Measurements from ENCODE around the gene TMEM52. TPM values are rescaled to one million over a fixed set of nuclear protein-coding genes. Genes with fewer than 3 reads are reported as not detected.

The TMEM52 gene
- total RNA-seq = 1.5 TPM
- long read RNA-seq = 0 reads

DNA sequence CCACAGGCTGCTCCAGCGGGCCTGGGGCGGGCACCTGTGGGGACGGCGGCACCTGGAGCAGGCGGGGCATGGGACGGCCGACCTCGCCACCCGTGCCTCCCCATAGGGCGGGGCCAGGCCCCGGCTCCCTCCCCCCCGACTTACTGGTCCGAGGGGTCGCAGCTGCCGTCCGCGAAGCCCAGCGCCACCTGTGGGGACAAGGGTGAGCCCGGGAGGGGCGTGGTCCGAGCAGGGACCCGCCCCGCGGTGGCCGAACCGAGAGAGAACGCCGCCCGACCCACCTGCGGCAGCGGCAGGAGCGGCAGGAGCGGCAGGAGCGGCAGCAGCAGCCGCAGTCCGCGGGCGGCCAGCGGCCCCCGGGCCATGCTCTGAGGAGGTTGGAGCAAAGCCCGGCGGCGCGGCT, at the start of gene TMEM52:
TMEM52 (minus strand) TSS at position 379 of the 403 bp plus-strand sequence; CDS start at position 365, 14 bp downstream.
- no peak for DNase-seq (ENCODE audit: low spot score)

DNA sequence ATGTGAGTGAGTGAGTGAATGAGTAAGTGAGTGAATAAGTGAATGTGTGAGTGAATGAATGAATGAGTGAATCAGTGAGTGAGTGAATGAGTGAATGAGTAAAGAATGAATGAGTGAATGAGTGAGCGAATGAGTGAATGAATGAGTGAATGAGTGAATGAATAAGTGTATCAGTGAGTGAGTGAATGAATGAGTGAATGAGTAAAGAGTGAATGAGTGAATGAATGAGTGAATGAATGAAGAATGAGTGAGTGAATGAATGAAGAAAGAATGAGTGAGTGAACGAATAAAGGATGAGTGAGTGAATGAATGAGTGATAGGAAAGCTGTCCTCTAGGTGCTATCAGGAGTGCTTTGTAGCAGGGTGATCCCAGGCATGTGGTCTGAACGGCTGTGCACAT, 48.8 kb upstream of the TMEM52 start:
- DNase-seq (ENCODE audit: low spot score) = no peak

DNA sequence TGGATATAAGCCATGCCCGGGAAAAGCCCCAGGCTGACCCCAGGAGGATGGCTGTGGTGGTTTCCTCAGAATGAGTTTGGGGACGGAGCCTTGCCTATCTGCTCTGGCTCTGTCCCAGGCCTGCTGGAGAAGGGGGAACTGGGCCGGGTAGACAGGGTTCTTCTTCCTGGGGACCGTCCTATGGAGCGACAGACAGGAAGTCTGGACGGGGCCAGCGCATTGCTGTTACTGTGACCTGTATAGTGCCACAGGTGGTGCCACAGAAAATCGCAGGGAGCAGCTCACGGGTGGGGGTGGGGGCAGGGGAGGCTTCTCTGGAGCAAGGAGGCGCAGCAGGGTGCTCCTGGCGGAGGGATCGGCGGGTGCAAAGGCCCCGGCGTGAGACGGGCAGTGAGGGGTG, 48.1 kb upstream of the TMEM52 start:
- no peak for DNase-seq (ENCODE audit: low spot score)

DNA sequence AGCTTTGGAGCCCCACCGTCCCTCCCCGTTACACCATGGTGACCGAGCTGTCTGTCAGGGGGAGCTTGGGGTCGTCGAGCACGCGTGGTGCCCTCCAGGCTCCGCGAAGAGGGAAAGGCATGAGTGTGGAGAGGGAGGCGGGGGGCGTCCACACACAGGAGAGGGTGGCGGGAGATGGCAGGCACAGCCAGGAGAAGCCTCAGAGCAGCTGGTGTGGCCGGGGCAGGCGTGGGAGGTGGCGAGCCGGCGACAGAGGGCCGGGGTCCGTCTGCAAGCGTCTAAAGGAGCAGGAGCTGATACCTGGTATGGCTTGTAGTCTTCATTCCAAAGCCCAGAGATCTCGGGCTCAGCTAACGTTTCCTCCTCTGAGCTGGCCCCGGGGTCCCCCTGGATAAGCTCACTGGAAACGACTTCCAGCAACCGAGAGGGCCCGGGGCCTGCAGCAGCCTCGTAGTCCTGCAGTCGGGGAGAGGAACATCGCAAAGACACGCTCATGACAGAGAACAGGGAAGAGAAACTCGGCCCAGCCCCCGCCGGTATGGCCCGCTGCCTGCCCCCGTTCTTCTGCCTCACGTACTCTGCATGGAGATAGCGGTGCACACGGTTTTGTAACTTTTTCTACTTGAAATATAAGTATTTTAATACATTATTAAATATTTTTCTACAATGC, 47.1 kb upstream of the TMEM52 start:
- DNase-seq (ENCODE audit: low spot score) = no peak

DNA sequence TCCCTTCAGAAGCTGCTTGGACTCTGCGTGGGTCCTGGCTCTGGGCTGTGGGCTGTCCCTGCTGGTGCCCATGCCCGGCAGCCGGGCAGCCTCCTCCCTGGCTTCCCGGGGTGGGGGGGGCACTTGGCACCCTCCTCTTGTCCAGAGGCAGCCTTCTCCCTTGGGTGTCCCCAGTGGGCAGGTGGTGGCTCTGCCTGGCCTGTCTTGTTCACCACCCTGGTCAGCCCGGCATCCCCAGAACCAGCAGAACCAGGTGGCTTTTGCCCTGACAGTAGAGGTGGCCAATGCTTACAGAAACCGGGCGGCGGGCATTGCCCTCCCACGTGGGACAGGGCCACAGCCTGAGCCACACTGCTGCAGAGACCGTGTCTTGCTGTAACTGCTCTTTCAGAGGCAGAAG, 46.5 kb upstream of the TMEM52 start:
- DNase-seq (ENCODE audit: low spot score) = no peak

DNA sequence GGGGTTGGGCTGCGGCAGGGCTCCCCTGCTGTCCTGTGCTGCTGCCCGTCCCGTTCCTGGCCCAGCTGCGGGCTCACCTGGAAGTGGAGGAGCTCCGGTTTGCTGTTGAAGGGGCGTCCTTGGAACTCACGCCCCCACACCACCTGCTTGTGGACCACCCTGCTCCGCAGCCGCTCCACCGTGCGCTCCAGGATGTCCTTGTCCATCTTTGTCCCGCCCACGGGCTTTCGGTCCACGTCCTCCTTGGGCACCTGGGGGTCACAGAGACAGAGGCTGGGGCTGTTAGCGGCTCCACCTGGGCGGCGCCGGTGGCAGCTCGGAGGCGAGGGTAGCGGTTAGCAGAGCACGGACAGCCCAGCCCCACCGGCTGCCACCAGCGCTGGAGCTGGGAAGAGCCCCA, 45.7 kb upstream of the TMEM52 start:
- no peak for DNase-seq (ENCODE audit: low spot score)

DNA sequence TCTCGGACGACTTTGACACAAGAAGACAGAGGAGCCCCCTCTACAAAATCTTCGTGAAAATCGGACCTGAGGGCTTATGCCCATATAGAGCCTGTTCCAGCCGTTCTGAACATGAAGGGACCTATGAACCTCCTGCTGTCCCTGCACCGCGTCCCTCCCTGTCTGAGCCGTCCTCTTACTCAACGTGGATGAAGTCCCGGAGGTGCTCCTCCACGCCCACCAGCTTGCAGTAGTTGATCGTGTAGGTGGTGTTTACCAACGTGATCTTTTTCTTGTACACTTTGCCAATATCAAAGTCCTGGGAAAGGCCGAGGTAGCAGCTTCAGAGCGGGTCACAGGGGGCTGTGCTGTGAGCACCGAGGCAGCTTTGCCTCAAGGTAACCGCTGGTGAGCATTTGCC, 44.5 kb upstream of the TMEM52 start:
- DNase-seq (ENCODE audit: low spot score) = no peak

DNA sequence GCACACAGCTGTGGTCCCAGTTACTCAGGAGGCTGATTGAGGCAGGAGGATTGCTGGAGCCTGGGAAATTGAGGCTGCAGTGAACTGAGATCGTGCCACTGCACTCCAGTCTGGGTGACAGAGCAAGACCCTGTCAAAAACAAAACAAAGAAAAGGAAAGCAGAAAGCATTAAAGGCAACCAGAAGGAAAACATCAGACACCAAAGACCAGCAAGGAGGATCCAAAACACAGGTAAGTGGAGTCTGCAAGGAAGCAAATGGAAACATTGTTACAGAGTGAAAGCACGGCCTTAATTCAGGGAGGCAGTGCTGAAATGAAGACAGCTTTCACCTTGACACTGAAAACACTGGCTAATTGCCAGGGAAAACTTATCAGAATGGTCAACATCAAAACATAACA, 43.7 kb upstream of the TMEM52 start:
- DNase-seq (ENCODE audit: low spot score) = no peak

DNA sequence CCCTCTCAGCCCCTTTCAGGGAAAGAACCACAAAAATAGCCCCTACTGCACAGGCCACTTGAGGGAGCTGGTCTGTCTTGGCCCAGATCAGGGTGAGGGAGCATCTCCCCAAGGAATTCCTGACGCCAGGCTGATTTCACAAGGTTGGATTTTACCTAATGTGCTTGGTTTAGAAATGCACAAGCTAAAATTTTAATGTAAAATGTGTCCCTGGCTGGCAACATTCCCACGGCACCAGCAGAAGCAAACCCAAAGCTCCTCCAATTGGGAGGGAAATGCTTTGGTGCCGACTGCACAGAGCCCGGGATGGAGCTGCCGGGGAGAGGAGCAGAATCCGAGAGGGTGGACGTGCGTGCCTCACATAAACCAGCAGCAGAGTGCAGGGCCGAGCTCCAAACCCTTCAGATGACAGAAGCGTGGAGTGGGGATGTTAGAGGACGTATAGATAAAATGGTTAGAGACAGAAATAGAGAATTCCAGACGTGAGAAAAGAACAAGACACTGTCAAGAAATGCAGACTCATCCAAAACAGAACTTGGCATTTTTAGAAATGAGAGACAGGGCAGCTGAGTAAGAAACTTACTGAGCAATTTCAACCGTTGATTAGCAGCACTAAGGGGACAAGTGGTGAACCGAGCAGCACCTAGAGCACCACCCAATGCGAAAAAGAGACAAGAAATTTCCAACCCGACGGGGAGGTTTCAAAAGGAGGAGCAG, 41.6 kb upstream of the TMEM52 start:
- no peak for DNase-seq (ENCODE audit: low spot score)

DNA sequence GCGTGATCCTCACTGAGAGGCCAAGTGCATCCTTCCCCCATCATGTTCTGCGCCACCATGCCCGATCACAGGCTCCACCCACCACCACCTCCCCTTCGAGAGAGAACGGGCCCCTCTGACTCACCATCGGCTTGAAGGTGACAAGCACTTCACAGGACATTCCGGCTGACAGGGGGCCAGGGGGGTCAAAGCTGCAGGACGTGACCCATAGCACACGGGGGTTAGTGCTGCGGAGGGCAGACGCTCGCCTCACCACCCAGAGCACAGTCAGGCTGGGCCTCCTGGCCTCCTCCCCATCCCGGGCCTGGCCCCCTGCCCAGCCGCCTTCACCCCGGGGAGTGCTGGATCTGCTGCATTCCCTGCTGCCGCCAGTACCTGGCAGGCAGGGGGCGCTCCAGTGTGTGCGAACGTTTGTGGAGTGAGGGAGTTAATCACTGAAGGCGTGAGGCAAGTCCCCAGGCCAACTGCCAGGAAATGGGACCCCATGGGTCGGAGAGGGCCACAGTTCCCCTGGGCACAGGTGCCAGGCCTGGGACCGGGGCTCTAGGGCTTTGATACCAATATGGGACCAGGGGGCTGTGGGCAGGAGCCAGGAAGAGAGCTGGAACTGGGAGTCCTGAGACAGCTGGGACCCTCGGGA, 40.9 kb upstream of the TMEM52 start:
- DNase-seq (ENCODE audit: low spot score) = no peak

DNA sequence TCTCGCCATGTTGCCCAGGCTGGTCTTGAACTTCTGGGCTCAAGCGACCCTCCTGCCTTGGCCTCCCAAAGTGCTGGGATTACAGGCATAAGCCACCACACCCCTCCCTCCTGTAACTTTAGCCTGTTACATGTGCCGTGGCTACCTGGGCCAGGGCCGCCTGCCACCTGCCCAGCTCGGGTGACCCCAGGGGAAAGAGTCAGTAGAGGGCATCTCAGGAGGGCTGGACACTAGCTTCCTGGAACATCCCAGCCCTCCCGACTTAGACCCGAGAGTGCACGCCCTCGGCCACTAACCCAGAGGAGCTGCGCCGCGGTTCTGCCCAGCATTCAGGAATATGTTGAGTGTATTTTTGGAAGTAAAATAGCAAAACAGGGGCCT, 40.4 kb upstream of the TMEM52 start:
- no peak for DNase-seq (ENCODE audit: low spot score)

DNA sequence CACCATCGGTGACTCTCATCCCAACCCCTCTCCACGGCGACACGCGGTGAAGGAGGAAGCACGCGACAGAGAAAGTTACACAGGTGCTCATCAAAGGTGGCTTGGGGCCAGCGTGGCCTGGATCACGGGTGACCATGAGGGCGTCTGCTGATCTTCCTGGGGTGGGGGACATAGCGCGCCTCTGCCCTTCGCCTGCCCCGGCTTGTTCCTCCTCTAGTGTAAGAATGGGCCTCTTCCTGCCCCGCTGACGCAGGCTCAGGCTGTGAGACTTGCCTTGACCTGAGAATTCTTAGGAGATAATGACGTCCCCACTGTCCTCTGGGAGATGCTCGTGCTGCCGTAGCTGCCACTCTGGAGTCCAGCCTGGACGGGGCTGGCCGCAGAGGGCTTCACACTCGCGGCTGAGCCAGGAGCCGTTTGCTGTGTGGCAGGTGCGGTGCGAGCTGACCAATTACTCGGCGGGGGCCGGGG, 39.0 kb upstream of the TMEM52 start:
- DNase-seq (ENCODE audit: low spot score) = no peak

DNA sequence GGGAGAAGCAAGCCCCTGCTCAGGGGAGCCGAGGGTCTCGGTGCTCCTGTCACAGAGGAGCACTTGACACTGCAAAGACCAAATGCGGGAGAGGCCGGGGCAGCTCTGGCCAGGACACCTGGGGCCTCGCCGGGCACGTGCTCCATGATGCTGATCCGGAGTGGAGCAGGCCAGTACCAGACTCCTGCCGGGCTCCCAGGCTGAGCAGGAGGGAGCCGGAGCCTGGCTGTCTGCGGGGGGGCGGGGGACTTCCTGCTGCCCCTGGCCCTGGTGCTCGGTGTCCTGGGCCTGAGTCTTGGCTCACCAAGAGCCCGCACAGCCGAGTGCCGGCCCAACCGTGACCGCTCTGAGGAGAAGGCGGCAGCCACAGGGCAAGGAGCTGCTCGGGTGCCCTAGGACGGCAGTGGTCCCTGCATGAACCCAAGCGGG, 38.5 kb upstream of the TMEM52 start:
- DNase-seq (ENCODE audit: low spot score) = no peak

DNA sequence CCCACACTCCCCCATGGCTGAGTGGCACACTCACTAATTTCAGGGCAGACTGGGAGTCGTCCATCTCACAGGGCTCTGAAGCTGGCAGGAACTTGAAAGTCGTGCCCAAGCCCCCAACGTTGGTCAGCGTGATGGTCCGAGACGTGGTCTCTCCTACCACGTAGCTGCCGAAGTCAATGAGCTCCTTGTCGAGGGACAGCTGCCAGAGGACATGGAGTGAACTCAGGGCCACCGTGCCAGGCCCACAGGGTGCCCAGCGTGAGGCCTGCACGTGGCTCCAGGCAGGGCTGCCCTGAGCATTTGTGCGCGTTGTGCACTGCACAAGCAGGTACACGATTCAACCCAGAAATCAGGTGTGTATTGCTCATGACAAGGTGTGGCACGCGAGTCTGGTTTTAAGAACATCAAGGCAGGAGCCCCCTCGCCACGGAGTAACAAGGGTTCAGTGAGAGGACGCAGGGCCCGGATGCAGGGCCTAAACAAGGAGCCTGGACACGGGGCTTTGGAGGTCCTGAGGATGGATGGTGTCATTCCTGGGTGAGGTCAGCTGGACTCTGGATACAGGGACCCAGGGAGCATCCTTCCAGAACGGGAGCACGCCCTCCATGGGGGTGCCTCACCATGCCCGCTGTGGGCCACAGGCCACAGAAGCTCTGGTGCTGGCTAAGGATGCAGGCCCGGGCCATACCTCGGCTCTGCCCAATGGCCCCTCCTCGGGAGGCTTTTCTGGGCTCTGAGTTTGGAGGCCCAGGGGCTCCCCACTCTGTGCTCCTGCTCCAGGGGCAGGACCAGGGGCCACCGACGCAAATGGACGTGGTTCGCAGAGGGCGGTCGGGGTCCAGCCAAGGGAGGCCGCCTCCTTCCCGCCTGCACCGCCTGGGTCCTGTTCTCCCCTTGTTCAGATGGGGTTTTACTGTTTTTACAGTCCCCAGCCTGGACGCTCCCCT, 37.8 kb upstream of the TMEM52 start:
- DNase-seq (ENCODE audit: low spot score) = no peak

DNA sequence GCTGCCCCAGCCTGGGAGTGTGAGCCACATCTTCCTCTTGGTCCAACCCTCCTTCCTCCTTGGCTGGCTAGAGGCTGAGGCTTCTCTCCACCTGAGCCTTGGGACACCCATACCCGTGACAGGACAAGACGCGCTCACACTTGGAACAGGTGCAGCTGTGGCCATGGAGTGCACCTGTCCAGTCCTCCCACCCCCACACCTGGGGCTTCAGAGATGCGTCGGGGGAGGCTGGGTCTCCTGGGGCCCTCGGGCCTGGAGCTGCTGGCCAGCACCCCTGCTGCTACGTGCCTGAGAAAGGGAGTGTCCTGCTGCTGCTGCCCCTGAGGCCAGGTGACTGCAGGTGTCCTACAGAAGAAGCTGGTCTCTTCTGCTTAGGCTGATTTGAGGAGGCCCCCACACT, 37.0 kb upstream of the TMEM52 start:
- DNase-seq (ENCODE audit: low spot score) = no peak

DNA sequence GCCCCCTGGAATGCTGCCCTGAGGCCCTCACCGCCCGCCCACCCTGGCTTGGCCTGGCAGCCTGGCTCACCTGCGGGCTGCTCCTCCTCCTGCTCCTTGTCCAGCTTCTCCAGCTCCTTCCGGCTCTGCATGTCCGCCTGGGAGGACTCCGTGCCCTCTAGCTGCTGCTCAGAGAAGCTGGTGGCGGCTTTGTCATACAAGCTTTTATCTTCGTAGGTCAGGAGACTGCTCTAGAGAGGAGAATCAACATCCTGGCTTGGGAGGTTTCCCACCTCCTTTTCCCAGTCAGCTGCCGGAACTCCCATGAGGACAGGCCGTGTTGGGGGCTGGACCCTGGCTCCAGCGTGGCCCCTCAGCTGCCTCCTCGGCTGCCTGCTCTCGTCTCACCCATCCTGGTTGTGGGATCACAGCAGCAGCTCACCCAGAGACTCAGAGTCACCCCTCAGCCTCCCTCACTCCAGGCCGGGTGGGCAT, 36.6 kb upstream of the TMEM52 start:
- no peak for DNase-seq (ENCODE audit: low spot score)

DNA sequence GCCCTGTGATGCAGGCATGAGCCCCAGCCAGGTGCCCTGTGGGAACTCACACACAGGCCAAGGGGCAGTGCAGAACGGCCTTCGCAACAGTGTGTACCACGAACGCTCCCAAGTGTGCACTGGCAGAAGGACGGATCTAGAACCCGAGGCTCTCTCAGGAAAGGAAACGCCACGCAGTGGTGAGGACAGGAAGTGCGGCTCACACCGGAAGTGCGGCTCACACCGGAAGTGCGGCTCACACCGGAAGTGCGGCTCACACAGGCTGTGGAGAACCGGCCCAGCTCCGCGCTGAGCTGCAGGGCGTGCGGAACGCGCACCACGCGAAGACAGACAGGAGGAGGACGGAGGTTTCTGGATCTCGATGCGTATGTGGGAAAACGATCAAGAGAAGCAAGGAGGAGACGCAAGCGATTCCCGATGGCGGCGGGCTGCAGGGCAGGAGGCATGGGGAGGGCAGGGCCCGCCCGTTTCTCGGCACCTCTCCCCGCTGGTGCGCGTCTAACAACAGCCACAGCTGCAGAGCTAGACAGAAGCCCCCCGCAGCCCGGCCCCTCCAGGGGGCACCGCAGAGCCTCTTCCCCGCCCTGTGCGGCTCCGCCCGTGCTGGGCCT, 35.9 kb upstream of the TMEM52 start:
- no peak for DNase-seq (ENCODE audit: low spot score)

DNA sequence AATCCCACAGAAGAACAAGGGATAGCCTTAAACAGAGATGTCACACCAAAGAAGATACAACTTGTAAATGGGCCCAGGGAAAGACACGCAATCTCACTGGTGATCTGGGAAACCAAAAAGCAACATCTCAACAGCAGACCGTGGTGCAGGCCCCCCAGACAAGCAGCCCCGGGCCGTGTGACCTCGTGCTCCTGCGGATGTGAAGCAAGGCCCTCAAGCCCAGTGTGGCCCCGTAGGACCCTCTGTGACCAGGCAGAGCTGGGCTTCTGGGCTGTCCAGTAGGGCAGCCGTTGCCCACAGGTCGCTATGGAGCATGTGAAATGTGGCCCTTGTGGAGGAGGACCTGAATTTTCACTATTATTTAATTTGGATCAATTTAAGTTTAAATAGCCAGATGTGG, 34.9 kb upstream of the TMEM52 start:
- DNase-seq (ENCODE audit: low spot score) = no peak

DNA sequence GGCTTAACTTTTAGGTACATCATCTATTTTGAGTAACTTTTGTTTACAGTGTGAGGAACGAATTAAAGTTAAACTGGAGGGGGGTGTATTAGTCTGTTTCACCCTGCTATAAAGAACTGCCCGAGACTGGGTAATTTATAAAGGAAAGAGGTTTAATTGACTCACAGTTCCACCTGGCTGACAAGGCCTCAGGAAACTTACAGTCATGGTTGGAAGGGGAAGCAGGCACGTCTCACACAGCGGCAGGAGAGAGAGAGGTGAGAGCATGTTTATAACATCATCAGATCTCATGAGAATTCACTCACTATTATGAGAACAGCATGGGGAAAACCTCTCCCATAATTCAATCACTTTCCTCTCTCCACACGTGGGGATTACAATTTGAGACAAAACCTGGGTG, 31.9 kb upstream of the TMEM52 start:
- no peak for DNase-seq (ENCODE audit: low spot score)

DNA sequence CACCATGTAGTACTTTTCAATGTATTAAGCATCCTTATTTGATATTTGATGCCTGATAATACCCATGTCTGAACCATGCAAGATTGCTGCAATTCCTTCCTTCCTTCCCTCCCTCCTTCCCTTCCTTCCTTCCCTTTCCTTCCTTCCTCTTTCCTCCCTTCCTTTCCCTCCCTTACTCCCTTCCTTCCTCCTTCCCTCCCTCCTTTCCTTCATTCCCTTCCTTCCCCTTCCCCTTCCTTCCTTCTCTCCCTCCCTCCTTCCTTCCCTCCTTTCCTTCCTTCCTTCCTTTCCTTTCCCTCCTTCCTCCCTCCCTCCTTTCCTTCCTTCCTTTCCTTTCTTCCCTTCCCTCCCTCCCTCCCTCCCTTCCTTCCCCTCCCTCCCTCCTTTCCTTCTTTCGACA, 29.7 kb upstream of the TMEM52 start:
- DNase-seq (ENCODE audit: low spot score) = no peak

DNA sequence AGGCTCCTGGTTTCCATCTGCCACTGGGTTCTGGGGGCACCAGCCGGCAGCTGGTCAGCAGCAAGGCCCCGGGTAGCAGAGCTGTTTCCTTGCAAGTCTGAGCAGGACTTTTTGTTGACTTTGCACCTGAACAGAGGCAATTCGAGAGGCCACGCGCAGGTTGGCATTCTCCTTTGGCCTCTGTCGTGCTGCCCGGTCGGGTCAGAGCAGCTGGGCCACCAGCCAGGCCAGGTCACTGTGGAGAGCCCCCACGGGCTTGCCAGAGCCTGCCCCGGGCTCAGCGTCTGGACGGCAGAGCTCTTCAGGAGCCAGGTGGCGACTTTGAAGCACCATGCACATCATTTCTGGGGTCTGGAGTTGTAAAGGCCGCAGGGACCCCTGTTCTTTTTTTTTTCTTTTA, 28.4 kb upstream of the TMEM52 start:
- no peak for DNase-seq (ENCODE audit: low spot score)

Data from mesenteric fat pad (tissue), 1 donor.